GM12878 (cell line): Measurements from ENCODE around the gene TEF. TPM values are rescaled to one million over a fixed set of nuclear protein-coding genes. Genes with fewer than 3 reads are reported as not detected.

Experiments used
- ATAC-seq: fragments of 200-7000 bp; cut with Tn5 transposase; 3 replicates; pipeline ENCODE4 v1.9.1; 2020; ENCODE audit warnings: mild to moderate bottlenecking, moderate library complexity
- BruUV-seq: library from RNA; stranded (reverse); fragments of 400-500 nt; replicated peaks from 2 replicates; lab custom pipeline; 2021; lab: Mats Ljungman, UMichigan
- CTCF ChIA-PET: fragments of 300-600 bp; sonication (Branson Sonifier 250); formaldehyde crosslinking; extraction: SDS; loops from one replicate; lab custom pipeline; 2021; ENCODE audit warnings: inconsistent platforms; lab: Yijun Ruan, JAX
- POLR2A ChIA-PET: fragments of 350-600 bp; formaldehyde crosslinking; extraction: SDS; loops from one replicate; lab custom pipeline; 2021; ENCODE audit warnings: inconsistent platforms; lab: Charles Lee
- RAD21 ChIA-PET: fragments of 300-600 bp; sonication (Branson Sonifier 250); formaldehyde crosslinking; loops from one replicate; lab custom pipeline; 2023; ENCODE audit warnings: antibody characterized with exemption; ENCODE audit not compliant: unreplicated experiment; lab: Charles Lee
- SMC1A ChIA-PET: fragments of 300-600 bp; sonication (Branson Sonifier 250); formaldehyde crosslinking; loops from one replicate; lab custom pipeline; 2023; ENCODE audit not compliant: unreplicated experiment, uncharacterized antibody; lab: Charles Lee
- DNase-seq: peaks from one replicate; pipeline ENCODE4 v3.0.0-alpha.2; 2011; ENCODE audit warnings: low read depth, low spot score
- FAIRE-seq: peaks from 3 replicates; lab custom pipeline; 2011; peaks lifted over from hg19 to GRCh38; lab: Jason Lieb, UNC
- H2AFZ ChIP-seq: 2 replicates; pipeline ENCODE4 v1.6.0; 2011; ENCODE audit warnings: low read depth, low read length, control low read depth; ENCODE audit not compliant: control insufficient read depth
- H3K27ac ChIP-seq: 2 replicates; pipeline ENCODE4 v1.5.1; 2011; ENCODE audit warnings: control low read depth; ENCODE audit not compliant: control insufficient read depth, insufficient read depth
- H3K27me3 ChIP-seq, 2 experiments: replicated peaks in 1 of 2; 2 replicates each; pipeline versions ENCODE4 v1.6.0 to v1.6.1; 2011; ENCODE audit warnings: low read length in 1 of 2; ENCODE audit not compliant: control insufficient read depth in 2 of 2, insufficient read depth in 2 of 2
- H3K36me3 ChIP-seq, 2 experiments: 2 replicates each; pipeline ENCODE4 v1.5.1; 2011; ENCODE audit warnings: low read length in 1 of 2; ENCODE audit not compliant: control insufficient read depth in 2 of 2, insufficient read depth in 2 of 2
- H3K4me1 ChIP-seq: 2 replicates; pipeline ENCODE4 v1.6.1; 2011; ENCODE audit warnings: mild to moderate bottlenecking, low read length, moderate library complexity, mixed read lengths; ENCODE audit not compliant: control insufficient read depth, insufficient read depth
- H3K4me2 ChIP-seq: 2 replicates; pipeline ENCODE4 v1.6.0; 2011; ENCODE audit warnings: control low read depth; ENCODE audit not compliant: control insufficient read depth, insufficient read depth
- H3K4me3 ChIP-seq: fragments of 200-600 bp; sonication (generic); 2 replicates; pipeline ENCODE4 v1.5.1; 2016
- H3K79me2 ChIP-seq: 2 replicates; pipeline ENCODE4 v1.6.0; 2011; ENCODE audit warnings: low read length; ENCODE audit not compliant: control insufficient read depth, insufficient read depth
- H3K9ac ChIP-seq: 2 replicates; pipeline ENCODE4 v1.8.0; 2011; ENCODE audit warnings: low read length, control low read depth, mixed read lengths; ENCODE audit not compliant: control insufficient read depth, insufficient read depth
- H3K9me3 ChIP-seq: replicated peaks from 3 replicates; pipeline ENCODE4 v1.5.1; 2011; ENCODE audit warnings: mild to moderate bottlenecking, low read length; ENCODE audit not compliant: control insufficient read depth, insufficient read depth
- H4K20me1 ChIP-seq: 2 replicates; pipeline ENCODE4 v1.6.0; 2011; ENCODE audit not compliant: control insufficient read depth, insufficient read depth
- BACH1 ChIP-seq: fragments of 450-650 bp; IDR thresholded peaks from 2 replicates; pipeline ENCODE4 v1.6.1; 2017; ENCODE audit warnings: mild to moderate bottlenecking, borderline replicate concordance
- FOS ChIP-seq: IDR thresholded peaks from 3 replicates; pipeline ENCODE4 v1.6.1; 2011; ENCODE audit warnings: borderline replicate concordance; ENCODE audit not compliant: insufficient read length; ENCODE audit errors: extremely low read depth
- IKZF1 ChIP-seq: fragments of 450-650 bp; conservative IDR thresholded peaks from 2 replicates; pipeline ENCODE4 v1.6.1; 2017; ENCODE audit warnings: antibody characterized with exemption, mild to moderate bottlenecking
- KLF5 ChIP-seq: fragments of 450-650 bp; IDR thresholded peaks from 2 replicates; pipeline ENCODE4 v1.6.1; 2014; ENCODE audit warnings: mild to moderate bottlenecking; ENCODE audit not compliant: partially characterized antibody
- MYC ChIP-seq: IDR thresholded peaks from 2 replicates; pipeline ENCODE4 v1.6.1; 2011; ENCODE audit warnings: mild to moderate bottlenecking, low read length, moderate library complexity, inconsistent platforms; ENCODE audit not compliant: insufficient read depth, insufficient replicate concordance, insufficient read length, severe bottlenecking
- NBN ChIP-seq: fragments of 450-650 bp; IDR thresholded peaks from 2 replicates; pipeline ENCODE4 v1.6.1; 2016
- POLR2AphosphoS2 ChIP-seq: IDR thresholded peaks from 2 replicates; pipeline ENCODE4 v1.6.1; 2011; ENCODE audit warnings: low read depth, mild to moderate bottlenecking, low read length, improper control_type of control experiment, moderate library complexity
- RAD51 ChIP-seq: fragments of 450-650 bp; IDR thresholded peaks from 2 replicates; pipeline ENCODE4 v1.6.1; 2016; ENCODE audit warnings: moderate library complexity, mild to moderate bottlenecking, inconsistent platforms
- SMAD1 ChIP-seq: fragments of 450-650 bp; IDR thresholded peaks from 2 replicates; pipeline ENCODE4 v1.6.1; 2018; ENCODE audit warnings: mild to moderate bottlenecking, low read depth; ENCODE audit not compliant: partially characterized antibody
- SPI1 ChIP-seq: IDR thresholded peaks from 2 replicates; pipeline ENCODE4 v1.6.1; 2011; ENCODE audit warnings: low read depth, mild to moderate bottlenecking, low read length, moderate library complexity, borderline replicate concordance; ENCODE audit not compliant: insufficient read depth
- TAF1 ChIP-seq: IDR thresholded peaks from 2 replicates; pipeline ENCODE4 v1.6.1; 2011; ENCODE audit warnings: mild to moderate bottlenecking, low read depth, low read length, borderline replicate concordance
- TARDBP ChIP-seq: IDR thresholded peaks from 2 replicates; pipeline ENCODE4 v1.6.1; 2016; ENCODE audit warnings: borderline replicate concordance
- TCF3 ChIP-seq: IDR thresholded peaks from 2 replicates; pipeline ENCODE4 v1.6.1; 2012; ENCODE audit warnings: low read depth, mild to moderate bottlenecking, low read length, borderline replicate concordance; ENCODE audit not compliant: insufficient read depth
- WGBS: methylation state at CpG from one replicate; pipeline ENCODE4 v1.1.6; 2016; ENCODE audit warnings: low lambda C conversion rate; ENCODE audit not compliant: insufficient replicate concordance, insufficient coverage; ENCODE audit errors: missing lambda C conversion rate; 5-methylcytosine and 5-hydroxymethylcytosine counted together
- in situ Hi-C: fragments of 300-500 bp; cut with MboI; formaldehyde crosslinking; loops from 9 replicates; pipeline ENCODE4 v1.14.3; 2018; ENCODE audit warnings: mixed read lengths
- intact Hi-C: fragments of 100-400 bp; cut with micrococcal nuclease; formaldehyde crosslinking; loops from one replicate; pipeline ENCODE4 v1.14.2; 2022; ENCODE audit not compliant: unreplicated experiment
- polyA plus RNA-seq, 11 experiments: library from polyadenylated mRNA; depleted of rRNA in 4 of 11; unstranded in 6 of 11; stranded (reverse) in 5 of 11; fragments of >200 nt; fragmentation: Nextera tagmentation in 4 of 11; fragmentation: Illumina TruSeq in 1 of 11; extraction: Ambion mirVana in 4 of 11; extraction: Trizol in 1 of 11; gene quantifications; 1 replicate in 1 of 11; 2 replicates in 10 of 11; pipeline versions ENCODE4 v1.2.1 to v1.2.3, GENCODE V29; 2011 to 2016; ENCODE audit warnings: inconsistent platforms in 2 of 11, missing spikeins in 2 of 11, low read depth in 1 of 11
- total RNA-seq, 4 experiments: library from RNA; depleted of rRNA in 3 of 4; stranded (reverse); fragments of >200 nt in 3 of 4; fragmentation: Illumina TruSeq in 1 of 4; extraction: Trizol in 1 of 4; gene quantifications; 2 replicates each; pipeline versions ENCODE4 v1.2.1 to v1.2.3, GENCODE V29; 2013 to 2021
- TF ChIP-seq, protein P1 (sequence below): fragments of 150-350 bp; IDR thresholded peaks from 2 replicates; pipeline ENCODE4 v1.6.1; 2016; ENCODE audit warnings: low read depth, low read length
- TF ChIP-seq, protein P2 (sequence below): fragments of 450-650 bp; formaldehyde crosslinking; IDR thresholded peaks from 2 replicates; pipeline ENCODE4 v1.4.0; 2022; ENCODE audit warnings: mild to moderate bottlenecking, moderate library complexity

The TEF gene
- total and polyA plus RNA-seq, 10 of the 15 experiments (the other 5 are each of a cell fraction or from before 2014, with no cell fraction given): 0.23 to 4.9 (median 3.2) TPM

DNA sequence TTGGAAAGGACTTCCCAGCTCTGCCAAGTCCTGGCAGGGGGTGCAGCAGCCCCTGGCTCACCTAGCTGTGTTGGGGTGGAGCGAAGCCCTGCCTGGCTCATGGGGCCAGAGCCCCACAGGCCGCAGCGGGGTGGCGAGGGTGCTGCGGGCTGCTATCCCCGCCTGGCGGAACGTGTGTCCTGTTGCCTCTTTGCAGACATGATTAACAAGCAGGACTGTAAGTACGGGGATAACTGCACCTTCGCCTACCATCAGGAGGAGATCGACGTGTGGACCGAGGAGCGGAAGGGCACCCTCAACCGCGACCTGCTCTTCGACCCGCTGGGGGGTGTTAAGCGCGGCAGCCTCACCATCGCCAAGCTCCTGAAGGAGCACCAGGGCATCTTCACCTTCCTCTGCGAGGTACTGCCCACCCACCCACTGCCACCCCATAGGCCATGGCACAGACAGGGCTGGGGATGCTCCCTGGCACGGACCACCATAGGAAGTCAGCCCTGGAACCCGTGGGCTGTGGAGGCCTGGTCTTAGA is 35.9 kb upstream of the TEF start (continued):
- TF ChIP-seq FOS (no peak), KLF5 (no peak), TCF3 (no peak), SMAD1 (no peak), TAF1 (no peak)
- TF ChIP-seq, protein P1, sequence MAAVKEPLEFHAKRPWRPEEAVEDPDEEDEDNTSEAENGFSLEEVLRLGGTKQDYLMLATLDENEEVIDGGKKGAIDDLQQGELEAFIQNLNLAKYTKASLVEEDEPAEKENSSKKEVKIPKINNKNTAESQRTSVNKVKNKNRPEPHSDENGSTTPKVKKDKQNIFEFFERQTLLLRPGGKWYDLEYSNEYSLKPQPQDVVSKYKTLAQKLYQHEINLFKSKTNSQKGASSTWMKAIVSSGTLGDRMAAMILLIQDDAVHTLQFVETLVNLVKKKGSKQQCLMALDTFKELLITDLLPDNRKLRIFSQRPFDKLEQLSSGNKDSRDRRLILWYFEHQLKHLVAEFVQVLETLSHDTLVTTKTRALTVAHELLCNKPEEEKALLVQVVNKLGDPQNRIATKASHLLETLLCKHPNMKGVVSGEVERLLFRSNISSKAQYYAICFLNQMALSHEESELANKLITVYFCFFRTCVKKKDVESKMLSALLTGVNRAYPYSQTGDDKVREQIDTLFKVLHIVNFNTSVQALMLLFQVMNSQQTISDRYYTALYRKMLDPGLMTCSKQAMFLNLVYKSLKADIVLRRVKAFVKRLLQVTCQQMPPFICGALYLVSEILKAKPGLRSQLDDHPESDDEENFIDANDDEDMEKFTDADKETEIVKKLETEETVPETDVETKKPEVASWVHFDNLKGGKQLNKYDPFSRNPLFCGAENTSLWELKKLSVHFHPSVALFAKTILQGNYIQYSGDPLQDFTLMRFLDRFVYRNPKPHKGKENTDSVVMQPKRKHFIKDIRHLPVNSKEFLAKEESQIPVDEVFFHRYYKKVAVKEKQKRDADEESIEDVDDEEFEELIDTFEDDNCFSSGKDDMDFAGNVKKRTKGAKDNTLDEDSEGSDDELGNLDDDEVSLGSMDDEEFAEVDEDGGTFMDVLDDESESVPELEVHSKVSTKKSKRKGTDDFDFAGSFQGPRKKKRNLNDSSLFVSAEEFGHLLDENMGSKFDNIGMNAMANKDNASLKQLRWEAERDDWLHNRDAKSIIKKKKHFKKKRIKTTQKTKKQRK: no peak

DNA sequence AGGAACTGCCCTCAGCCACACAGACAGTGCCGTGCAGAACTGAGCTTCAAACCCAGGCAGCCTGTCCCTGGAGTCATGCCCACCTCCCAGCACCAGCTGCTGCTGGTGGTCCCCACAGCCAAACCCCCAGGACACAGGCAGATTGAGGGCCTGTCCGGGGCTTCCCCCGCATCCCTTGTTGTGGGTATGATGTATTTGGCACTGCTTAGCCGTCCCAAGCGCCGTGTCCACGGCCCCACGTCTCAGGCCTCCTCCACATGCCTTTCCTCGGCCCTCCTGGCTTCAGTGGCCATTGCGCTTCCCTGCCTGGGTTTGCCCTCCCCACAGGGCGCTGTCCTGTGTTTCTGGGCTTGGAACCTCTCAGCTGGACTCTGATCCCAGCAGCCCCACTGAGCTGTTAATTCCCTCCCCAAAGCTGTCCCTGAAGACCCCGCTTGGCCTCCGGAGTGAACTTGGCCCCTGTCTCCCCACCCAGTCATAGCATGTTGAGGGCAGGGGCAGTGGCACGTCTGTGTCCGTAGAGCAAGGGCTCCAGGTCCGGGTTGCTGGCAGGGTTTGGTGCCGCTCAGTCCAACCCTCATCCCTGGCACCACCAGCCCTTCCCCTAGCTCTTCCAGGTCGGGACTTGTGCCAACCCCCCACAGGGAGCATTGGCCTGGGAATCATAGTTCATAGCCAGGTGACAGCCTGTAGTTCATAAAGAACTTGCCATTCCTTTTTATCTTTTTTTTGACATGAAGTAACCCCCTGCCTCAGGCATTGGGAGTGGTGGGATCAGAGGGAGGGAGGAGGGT is 34.5 kb upstream of the TEF start:
- Histone ChIP-seq H3K4me2 (no peak overlapping the region), H3K36me3 (peaks cover 30 to 37% of the 10 kb centered on the region in 2 experiments; a peak in 3 of 4 replicates), H3K27me3 (no peaks in the 10 kb centered on the region), H4K20me1 (no peaks in the 10 kb centered on the region), H3K4me3 (no peak overlapping the region), H3K9ac (no peak overlapping the region), H3K79me2 (no peaks in the 10 kb centered on the region), H3K4me1 (no peaks in the 10 kb centered on the region), H2AFZ (no peak overlapping the region), H3K9me3 (no peaks in the 10 kb centered on the region), H3K27ac (no peak overlapping the region)
- intact Hi-C loops (no loop called here), in situ Hi-C loops (no loop called here)
- 87% methylated on average over 18 of the region's 18 CpGs for WGBS
- ChIA-PET CTCF (no interaction called here), RAD21 (no interaction called here), SMC1A (no interaction called here), POLR2A (no interaction called here)
- ATAC-seq (no peak), FAIRE-seq (no peak), DNase-seq (no peak)
- no TSS peak for BruUV-seq
- no peak for TF ChIP-seq TARDBP
- no peak for TF ChIP-seq MYC
- no peak for TF ChIP-seq IKZF1
- TF ChIP-seq, protein P2, sequence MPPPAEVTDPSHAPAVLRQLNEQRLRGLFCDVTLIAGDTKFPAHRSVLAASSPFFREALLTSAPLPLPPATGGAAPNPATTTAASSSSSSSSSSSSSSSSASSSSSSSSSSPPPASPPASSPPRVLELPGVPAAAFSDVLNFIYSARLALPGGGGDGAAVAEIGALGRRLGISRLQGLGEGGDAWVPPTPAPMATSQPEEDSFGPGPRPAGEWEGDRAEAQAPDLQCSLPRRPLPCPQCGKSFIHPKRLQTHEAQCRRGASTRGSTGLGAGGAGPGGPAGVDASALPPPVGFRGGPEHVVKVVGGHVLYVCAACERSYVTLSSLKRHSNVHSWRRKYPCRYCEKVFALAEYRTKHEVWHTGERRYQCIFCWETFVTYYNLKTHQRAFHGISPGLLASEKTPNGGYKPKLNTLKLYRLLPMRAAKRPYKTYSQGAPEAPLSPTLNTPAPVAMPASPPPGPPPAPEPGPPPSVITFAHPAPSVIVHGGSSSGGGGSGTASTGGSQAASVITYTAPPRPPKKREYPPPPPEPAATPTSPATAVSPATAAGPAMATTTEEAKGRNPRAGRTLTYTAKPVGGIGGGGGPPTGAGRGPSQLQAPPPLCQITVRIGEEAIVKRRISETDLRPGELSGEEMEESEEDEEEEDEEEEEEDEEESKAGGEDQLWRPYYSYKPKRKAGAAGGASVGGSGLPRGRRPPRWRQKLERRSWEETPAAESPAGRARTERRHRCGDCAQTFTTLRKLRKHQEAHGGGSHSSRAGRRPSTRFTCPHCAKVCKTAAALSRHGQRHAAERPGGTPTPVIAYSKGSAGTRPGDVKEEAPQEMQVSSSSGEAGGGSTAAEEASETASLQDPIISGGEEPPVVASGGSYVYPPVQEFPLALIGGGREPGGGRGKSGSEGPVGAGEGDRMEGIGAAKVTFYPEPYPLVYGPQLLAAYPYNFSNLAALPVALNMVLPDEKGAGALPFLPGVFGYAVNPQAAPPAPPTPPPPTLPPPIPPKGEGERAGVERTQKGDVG (CRISPR knock-in tag): no peak
- no peak for TF ChIP-seq SPI1
- TF ChIP-seq POLR2AphosphoS2: no peak
- no peak for TF ChIP-seq NBN
- no peak for TF ChIP-seq BACH1
- no peak for TF ChIP-seq RAD51
